Measurements from ENCODE around the gene NKAIN4. TPM values are rescaled to one million over a fixed set of nuclear protein-coding genes. Genes with fewer than 3 reads are reported as not detected.
"Not testable (repeated sequence)": the region's sequence is repeated elsewhere in the genome, so short reads cannot be mapped to it uniquely, and the experiment has no call there.

NKAIN4 gene
- total and polyA plus RNA-seq, 4 donors = not detected

DNA sequence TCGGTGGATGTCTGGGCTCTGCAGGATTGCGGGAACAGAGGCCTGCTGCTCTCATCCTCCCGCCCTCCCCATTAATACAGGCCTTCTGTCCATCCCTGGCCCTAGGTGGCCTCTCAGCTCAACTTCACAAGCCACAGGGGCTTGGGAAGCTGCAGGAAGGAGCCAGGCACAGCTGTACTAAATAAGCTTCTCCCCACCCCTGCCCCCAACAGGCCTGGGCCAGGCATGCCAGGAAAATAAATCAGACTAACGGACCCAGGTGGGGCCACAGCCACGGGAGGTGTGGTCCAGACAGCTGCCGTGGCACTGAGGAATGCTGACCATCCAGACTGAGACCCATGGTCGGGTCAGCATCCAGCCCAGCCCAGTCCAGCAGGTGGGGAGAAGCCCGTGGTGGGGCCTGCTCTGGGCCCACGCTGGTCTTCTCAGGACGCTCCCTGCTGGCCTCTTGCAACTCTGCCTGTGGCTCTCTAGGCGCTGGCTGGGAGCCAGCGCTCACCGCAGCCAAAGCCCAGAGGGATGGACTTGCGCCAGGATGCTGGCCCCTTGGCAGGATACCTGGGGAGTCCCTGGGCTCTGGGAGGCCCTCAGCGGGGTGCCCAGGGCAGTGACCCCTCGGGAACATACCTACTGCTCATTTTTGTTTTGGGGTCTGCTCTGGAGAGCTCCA is 29.7 kb downstream of the NKAIN4 start:
- WGBS, 2 donors = 17 to 23% methylated on average over 16 of the region's 16 CpGs
- ATAC-seq (ENCODE audit: low FRiP score) (no peak), DNase-seq (peak in 1 of 2 donors; percentile 52)
- Histone ChIP-seq H3K4me3 (ENCODE audit: low read length in 2 of 2) (no peak overlapping the region), H3K27ac (ENCODE audit: low read depth in 1 of 2, low read length in 2 of 2) (no peak overlapping the region), H3K9me3 (ENCODE audit: control insufficient read depth, low read length) (no peaks in the 10 kb centered on the region), H3K36me3 (ENCODE audit: control insufficient read depth in 1 of 2, insufficient read depth in 2 of 2, low read length in 1 of 2) (no peaks in the 10 kb centered on the region), H3K4me1 (ENCODE audit: control insufficient read depth in 1 of 2, insufficient read depth in 2 of 2, low read length in 2 of 2) (no peaks in the 10 kb centered on the region), H3K27me3 (ENCODE audit: control insufficient read depth in 1 of 2, insufficient read depth in 2 of 2, low read length in 1 of 2) (no peaks in the 10 kb centered on the region)
- intact Hi-C loops (cut with DNase I) = no loop called here

- Histone ChIP-seq H3K36me3 (ENCODE audit: control insufficient read depth in 1 of 2, insufficient read depth in 2 of 2, low read length in 1 of 2) (no peaks in the 10 kb centered on the region), H3K4me3 (ENCODE audit: low read length in 2 of 2) (no peak overlapping the region), H3K27ac (ENCODE audit: low read depth in 1 of 2, low read length in 2 of 2) (no peak overlapping the region), H3K9me3 (ENCODE audit: control insufficient read depth, low read length) (no peaks in the 10 kb centered on the region), H3K4me1 (ENCODE audit: control insufficient read depth in 1 of 2, insufficient read depth in 2 of 2, low read length in 2 of 2) (no peaks in the 10 kb centered on the region), H3K27me3 (ENCODE audit: control insufficient read depth in 1 of 2, insufficient read depth in 2 of 2, low read length in 1 of 2) (no peaks in the 10 kb centered on the region)
- 81 to 86% methylated on average over 6 of the region's 6 CpGs for WGBS, 2 donors
- ATAC-seq (ENCODE audit: low FRiP score) = no peak
- no peak for DNase-seq
- intact Hi-C loops (cut with DNase I) = no loop called here
These were observed 30.4 kb downstream of the NKAIN4 start for GRCh38 chr20:63223826-63224207.

DNA sequence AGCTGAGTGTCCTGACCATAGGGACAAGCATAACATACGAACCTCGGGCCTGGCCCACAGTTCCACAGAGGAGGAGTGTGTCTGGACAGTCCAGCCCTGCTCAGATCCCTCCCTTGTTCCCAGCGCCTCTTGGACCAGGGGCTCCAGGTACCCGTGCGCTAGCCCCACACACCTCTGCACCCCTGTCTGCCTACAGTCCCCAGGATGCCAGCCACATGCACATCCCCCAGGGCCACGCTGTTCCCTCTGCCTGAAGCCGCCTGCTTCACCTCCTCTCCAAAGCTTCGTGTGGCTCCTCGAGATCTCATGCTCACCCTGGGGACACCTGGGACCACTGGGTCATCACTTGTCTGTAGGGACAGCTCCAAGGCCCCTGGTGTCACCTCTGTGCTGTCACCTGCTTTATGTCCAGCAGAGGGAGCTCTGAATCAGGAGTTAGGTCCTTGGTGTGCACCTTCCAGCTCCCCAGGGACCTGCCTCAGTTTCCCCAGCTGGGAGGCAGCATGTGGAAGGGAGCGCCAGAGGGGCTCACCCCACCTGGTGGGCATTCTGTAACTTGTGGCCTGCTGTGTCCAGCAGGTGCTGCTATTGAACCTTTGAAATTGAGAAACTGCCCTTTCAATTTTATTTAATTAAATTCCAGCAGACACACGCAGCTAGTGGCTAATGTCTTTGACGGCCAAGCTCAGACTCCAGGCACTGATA is 31.0 kb downstream of the NKAIN4 start:
- no peaks in the 10 kb centered on the region for H3K4me1 ChIP-seq (ENCODE audit: control insufficient read depth in 1 of 2, insufficient read depth in 2 of 2, low read length in 2 of 2)
- DNase-seq (no peak), ATAC-seq (ENCODE audit: low FRiP score) (peak; percentile 30)
- intact Hi-C loops (cut with DNase I) = no loop called here
- H3K27ac ChIP-seq (ENCODE audit: low read depth in 1 of 2, low read length in 2 of 2) = no peak overlapping the region
- H3K36me3 ChIP-seq (ENCODE audit: control insufficient read depth in 1 of 2, insufficient read depth in 2 of 2, low read length in 1 of 2) = no peaks in the 10 kb centered on the region
- H3K9me3 ChIP-seq (ENCODE audit: control insufficient read depth, low read length) = no peaks in the 10 kb centered on the region
- no peaks in the 10 kb centered on the region for H3K27me3 ChIP-seq (ENCODE audit: control insufficient read depth in 1 of 2, insufficient read depth in 2 of 2, low read length in 1 of 2)
- no peak overlapping the region for H3K4me3 ChIP-seq (ENCODE audit: low read length in 2 of 2)
- WGBS, 2 donors = 51 to 54% methylated on average over 12 of the region's 12 CpGs

- intact Hi-C loops (cut with DNase I) = no loop called here
- 66 to 69% methylated on average over 7 of the region's 7 CpGs for WGBS, 2 donors
- ATAC-seq (ENCODE audit: low FRiP score) (no peak), DNase-seq (no peak)
- H3K36me3 ChIP-seq (ENCODE audit: control insufficient read depth in 1 of 2, insufficient read depth in 2 of 2, low read length in 1 of 2) = no peaks in the 10 kb centered on the region
- H3K27ac ChIP-seq (ENCODE audit: low read depth in 1 of 2, low read length in 2 of 2) = no peak overlapping the region
- no peaks in the 10 kb centered on the region for H3K4me1 ChIP-seq (ENCODE audit: control insufficient read depth in 1 of 2, insufficient read depth in 2 of 2, low read length in 2 of 2)
- no peaks in the 10 kb centered on the region for H3K27me3 ChIP-seq (ENCODE audit: control insufficient read depth in 1 of 2, insufficient read depth in 2 of 2, low read length in 1 of 2)
- no peak overlapping the region for H3K4me3 ChIP-seq (ENCODE audit: low read length in 2 of 2)
- no peaks in the 10 kb centered on the region for H3K9me3 ChIP-seq (ENCODE audit: control insufficient read depth, low read length)
These were observed 31.7 kb downstream of the NKAIN4 start for GRCh38 chr20:63222541-63222940.

DNA sequence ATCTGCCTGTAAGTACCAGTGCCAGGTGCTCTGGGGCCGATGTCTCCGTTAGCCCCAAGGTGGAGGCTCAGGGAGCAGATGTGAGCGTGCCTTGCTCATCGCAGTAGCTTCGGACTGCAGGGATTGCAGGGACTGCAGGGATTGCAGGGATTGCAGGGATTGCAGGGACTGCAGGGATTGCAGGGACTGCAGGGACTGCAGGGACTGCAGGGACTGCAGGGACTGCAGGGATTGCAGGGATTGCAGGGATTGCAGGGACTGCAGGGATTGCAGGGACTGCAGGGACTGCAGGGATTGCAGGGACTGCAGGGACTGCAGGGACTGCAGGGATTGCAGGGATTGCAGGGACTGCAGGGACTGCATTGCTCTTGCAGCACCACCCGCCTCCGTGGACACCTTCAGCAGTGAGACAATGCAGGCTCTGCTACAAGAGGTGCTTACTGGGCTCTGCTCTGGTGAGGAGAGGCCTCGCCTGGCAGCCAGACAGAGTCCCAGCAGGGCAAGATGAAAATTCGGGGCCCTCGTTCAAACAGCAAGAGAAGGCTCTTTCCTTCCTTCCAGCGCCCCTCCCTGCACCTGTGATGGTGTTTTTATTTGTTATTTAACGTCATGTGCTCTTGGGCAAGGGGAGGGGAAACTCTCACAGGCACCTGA is 32.7 kb downstream of the NKAIN4 start:
- H3K4me1 ChIP-seq (ENCODE audit: control insufficient read depth in 1 of 2, insufficient read depth in 2 of 2, low read length in 2 of 2); H3K27me3 ChIP-seq (ENCODE audit: control insufficient read depth in 1 of 2, insufficient read depth in 2 of 2, low read length in 1 of 2); intact Hi-C loops (cut with DNase I); H3K27ac ChIP-seq (ENCODE audit: low read depth in 1 of 2, low read length in 2 of 2); H3K9me3 ChIP-seq (ENCODE audit: control insufficient read depth, low read length); ATAC-seq (ENCODE audit: low FRiP score); H3K36me3 ChIP-seq (ENCODE audit: control insufficient read depth in 1 of 2, insufficient read depth in 2 of 2, low read length in 1 of 2); DNase-seq; H3K4me3 ChIP-seq (ENCODE audit: low read length in 2 of 2): not testable (repeated sequence)
- 68 to 77% methylated on average over 12 of the region's 12 CpGs for WGBS, 2 donors

- ATAC-seq (ENCODE audit: low FRiP score) (no peak), DNase-seq (no peak)
- no peaks in the 10 kb centered on the region for H3K9me3 ChIP-seq (ENCODE audit: control insufficient read depth, low read length)
- no peaks in the 10 kb centered on the region for H3K36me3 ChIP-seq (ENCODE audit: control insufficient read depth in 1 of 2, insufficient read depth in 2 of 2, low read length in 1 of 2)
- WGBS, 2 donors = 60 to 67% methylated on average over 9 of the region's 9 CpGs
- H3K27ac ChIP-seq (ENCODE audit: low read depth in 1 of 2, low read length in 2 of 2) = no peak overlapping the region
- no peak overlapping the region for H3K4me3 ChIP-seq (ENCODE audit: low read length in 2 of 2)
- H3K27me3 ChIP-seq (ENCODE audit: control insufficient read depth in 1 of 2, insufficient read depth in 2 of 2, low read length in 1 of 2) = no peaks in the 10 kb centered on the region
- H3K4me1 ChIP-seq (ENCODE audit: control insufficient read depth in 1 of 2, insufficient read depth in 2 of 2, low read length in 2 of 2) = no peaks in the 10 kb centered on the region
- intact Hi-C loops (cut with DNase I) = no loop called here
These were observed 33.4 kb downstream of the NKAIN4 start for GRCh38 chr20:63220696-63221399.

- DNase-seq (no peak), ATAC-seq (ENCODE audit: low FRiP score) (no peak)
- no peaks in the 10 kb centered on the region for H3K9me3 ChIP-seq (ENCODE audit: control insufficient read depth, low read length)
- no peak overlapping the region for H3K4me3 ChIP-seq (ENCODE audit: low read length in 2 of 2)
- 74 to 80% methylated on average over 25 of the region's 25 CpGs for WGBS, 2 donors
- no peaks in the 10 kb centered on the region for H3K36me3 ChIP-seq (ENCODE audit: control insufficient read depth in 1 of 2, insufficient read depth in 2 of 2, low read length in 1 of 2)
- intact Hi-C loops (cut with DNase I) = no loop called here
- H3K4me1 ChIP-seq (ENCODE audit: control insufficient read depth in 1 of 2, insufficient read depth in 2 of 2, low read length in 2 of 2) = no peaks in the 10 kb centered on the region
- H3K27me3 ChIP-seq (ENCODE audit: control insufficient read depth in 1 of 2, insufficient read depth in 2 of 2, low read length in 1 of 2) = no peaks in the 10 kb centered on the region
- no peak overlapping the region for H3K27ac ChIP-seq (ENCODE audit: low read depth in 1 of 2, low read length in 2 of 2)
These were observed 34.3 kb downstream of the NKAIN4 start for GRCh38 chr20:63219866-63220521.

DNA sequence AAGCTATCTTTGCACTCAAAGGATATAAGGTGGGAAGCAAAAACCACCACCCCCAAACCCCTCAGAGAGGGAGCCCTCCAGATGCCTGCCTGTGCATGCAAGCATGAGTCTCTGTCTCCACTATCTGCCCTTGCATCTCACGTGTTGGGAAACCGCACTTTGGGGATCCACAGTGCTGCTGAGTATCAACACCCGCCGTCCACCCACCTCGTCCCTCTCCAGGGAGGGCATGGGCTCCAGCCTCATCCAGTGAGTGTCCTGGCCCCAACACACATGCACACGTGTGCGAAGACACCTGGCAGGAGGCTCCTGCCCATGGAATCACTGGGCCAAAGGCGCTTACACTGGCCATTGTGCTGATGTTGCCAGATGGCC is 34.8 kb downstream of the NKAIN4 start:
- DNase-seq = no peak
- no peaks in the 10 kb centered on the region for H3K4me1 ChIP-seq (ENCODE audit: control insufficient read depth in 1 of 2, insufficient read depth in 2 of 2, low read length in 2 of 2)
- intact Hi-C loops (cut with DNase I) = no loop called here
- WGBS, 2 donors = 79 to 80% methylated on average over 8 of the region's 8 CpGs
- no peaks in the 10 kb centered on the region for H3K27me3 ChIP-seq (ENCODE audit: control insufficient read depth in 1 of 2, insufficient read depth in 2 of 2, low read length in 1 of 2)
- H3K4me3 ChIP-seq (ENCODE audit: low read length in 2 of 2) = no peak overlapping the region
- no peak overlapping the region for H3K27ac ChIP-seq (ENCODE audit: low read depth in 1 of 2, low read length in 2 of 2)
- H3K36me3 ChIP-seq (ENCODE audit: control insufficient read depth in 1 of 2, insufficient read depth in 2 of 2, low read length in 1 of 2) = no peaks in the 10 kb centered on the region
- H3K9me3 ChIP-seq (ENCODE audit: control insufficient read depth, low read length) = no peaks in the 10 kb centered on the region
- no peak for ATAC-seq (ENCODE audit: low FRiP score)

Measured in aorta (tissue), 5 donors.